HG03175 (cell line): ENCODE data around the gene AGRN.
"Not testable (repeated sequence)": the region's sequence is repeated elsewhere in the genome, so short reads cannot be mapped to it uniquely, and the experiment has no call there.

Experiments
- ATAC-seq: cut with Tn5 transposase; IDR thresholded peaks from one replicate; pipeline ENCODE4 v1.9.1; 2021; ENCODE audit warnings: mild to moderate bottlenecking, moderate library complexity; ENCODE audit not compliant: unreplicated experiment

Gene AGRN

DNA sequence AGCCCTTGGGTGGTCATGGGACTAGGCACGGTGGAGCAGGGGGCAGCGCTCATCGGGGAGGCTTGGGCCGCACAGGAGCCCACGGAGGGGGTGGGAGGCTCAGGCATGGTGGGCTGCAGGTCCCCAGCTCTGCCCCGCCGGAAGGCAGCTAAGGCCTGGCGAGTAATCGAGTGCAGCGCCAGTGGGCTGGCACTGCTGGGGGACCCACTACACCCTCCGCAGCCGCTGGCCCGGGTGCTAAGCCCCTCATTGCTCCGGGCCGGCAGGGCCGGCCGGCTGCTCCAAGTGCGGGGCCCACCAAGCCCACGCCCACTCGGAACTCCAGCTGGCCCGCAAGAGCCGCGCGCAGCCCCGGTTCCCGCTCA lies 1.6 kb upstream of the AGRN start:
- ATAC-seq, result not testable (repeated sequence)

DNA sequence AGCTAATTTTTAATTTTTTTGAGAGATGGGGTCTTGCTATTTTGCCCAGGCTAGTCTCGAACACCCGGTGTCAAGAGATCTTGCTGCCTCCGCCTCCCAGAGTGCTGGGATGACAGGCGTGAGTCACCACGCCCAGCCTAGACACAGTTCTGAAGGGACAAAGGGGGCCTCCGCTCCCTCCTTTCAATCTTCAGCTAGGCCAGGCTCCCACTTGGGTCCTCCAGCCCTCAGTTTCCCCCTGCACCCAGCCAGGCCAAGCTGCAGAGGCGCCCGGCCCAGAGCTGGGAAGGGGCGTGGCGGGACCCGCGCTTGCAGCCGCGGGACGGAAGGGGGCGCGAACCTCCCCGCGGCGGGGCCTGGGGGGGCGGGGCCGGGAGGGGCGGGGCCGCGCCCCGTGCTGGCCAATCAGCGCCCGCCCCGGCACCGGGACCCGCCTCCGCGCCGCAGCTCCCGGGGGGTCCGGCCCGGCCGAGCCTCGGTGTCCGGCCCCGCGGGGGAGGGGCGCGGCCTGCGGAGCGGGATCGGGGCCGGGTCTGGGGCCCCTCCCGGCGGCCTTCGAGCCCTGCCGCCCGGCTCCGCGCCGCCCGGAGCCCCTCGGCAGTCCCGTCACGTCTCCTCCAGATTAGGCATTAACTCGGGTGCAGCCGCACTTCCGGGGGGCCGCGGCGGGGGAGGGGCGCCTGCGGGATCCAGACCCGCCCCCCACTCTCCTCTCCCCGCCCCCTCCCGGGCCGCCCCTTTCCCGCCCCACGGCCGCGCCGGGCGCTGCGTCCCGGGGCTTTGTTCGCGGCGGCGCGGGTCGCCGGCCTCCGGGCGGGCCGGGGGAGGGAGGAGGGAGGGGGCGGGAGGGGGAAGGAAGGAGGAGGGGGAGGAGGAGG lies 559 bp upstream of the AGRN start:
- peak; percentile 64 for ATAC-seq

DNA sequence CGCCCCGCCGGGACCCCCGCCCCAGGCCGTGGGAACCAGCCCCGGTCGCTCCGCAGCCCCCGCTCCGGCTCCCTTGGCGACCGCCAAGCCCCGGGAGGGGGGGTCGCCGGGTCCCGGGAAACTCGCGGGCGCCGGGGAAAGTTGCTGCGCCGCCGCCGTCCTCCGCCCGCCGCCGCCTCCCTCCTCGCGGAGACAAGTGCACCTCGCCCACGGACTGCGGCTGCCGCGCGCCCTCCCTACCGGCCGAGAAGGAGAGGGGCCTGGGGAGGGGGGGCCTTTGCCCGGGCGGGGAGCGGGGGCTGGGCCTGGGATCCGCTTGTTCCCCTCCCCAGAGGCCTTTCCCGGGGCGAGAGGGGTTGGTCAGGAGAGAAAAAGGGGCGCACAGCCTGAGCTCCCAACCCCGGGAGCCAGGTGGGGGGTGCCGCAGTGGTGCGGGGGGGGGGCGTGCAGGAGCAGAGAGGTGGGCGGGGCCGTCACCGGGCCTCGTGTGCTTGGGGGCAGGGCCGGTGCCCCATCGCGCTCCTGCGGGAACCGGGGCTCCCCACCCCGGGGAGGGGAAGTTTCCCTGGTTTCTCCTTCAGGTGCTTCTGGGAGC lies 592 bp downstream of the AGRN start:
- peak; percentile 11 for ATAC-seq

DNA sequence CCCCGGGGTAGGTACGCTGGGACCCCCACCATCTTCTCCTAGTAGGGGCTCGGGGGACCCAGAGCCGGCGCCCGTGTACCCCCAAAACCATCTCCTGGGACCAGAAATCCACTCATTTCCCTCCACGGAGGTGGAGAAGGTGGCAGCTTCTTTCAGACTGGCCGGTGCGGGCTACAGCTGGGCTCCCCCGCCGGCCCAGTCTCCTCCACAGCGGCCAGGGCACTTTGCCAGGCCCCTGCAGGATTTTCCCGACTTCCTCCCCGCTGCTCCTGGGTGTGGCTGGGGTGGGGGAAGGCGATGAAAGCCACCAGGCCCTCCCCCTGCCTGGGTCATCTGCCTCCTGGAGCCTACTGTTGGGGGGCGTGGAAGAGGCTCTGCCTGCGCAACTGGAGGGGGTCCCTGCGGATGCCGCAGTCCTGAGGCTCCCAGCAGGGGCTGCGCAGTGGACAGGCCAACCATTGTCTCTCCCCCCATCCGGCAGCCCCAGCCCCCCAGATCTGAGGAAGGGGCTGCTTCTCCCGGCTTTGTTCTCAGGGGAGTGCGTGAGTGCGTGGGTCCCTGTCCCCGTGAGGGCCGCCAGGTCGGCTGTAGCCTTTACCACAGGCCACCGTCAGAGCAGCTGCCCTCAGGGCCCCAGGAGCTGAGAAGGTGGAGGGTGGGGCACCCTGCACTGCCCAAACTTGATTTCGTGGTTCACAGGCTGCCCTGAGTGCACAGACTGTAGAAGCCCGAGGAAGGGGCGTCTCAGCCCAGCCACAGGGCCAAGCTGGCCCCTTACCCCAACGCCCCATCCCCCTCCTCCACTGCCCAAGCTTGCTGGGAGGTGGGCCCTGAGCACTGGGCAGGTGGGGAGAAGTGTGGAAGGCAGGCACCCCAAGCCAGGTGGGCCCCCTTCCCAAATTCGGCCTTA lies 1.3 kb downstream of the AGRN start:
- no peak for ATAC-seq

DNA sequence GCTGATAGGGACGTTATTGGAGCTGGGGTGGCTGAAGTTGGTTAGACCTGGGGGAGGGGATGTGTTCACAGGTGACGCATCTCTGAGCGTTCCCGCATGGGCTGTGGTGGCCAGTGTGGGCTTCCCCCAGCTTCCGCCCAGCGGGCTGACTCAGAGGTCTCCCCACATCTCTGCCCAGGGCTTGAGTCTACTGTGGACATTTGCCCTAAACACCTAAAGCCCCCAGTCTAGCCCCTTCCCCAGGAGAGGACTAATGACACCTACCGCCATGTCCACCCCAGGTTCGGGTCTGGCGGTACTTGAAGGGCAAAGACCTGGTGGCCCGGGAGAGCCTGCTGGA lies 2.0 kb downstream of the AGRN start:
- ATAC-seq, result no peak

DNA sequence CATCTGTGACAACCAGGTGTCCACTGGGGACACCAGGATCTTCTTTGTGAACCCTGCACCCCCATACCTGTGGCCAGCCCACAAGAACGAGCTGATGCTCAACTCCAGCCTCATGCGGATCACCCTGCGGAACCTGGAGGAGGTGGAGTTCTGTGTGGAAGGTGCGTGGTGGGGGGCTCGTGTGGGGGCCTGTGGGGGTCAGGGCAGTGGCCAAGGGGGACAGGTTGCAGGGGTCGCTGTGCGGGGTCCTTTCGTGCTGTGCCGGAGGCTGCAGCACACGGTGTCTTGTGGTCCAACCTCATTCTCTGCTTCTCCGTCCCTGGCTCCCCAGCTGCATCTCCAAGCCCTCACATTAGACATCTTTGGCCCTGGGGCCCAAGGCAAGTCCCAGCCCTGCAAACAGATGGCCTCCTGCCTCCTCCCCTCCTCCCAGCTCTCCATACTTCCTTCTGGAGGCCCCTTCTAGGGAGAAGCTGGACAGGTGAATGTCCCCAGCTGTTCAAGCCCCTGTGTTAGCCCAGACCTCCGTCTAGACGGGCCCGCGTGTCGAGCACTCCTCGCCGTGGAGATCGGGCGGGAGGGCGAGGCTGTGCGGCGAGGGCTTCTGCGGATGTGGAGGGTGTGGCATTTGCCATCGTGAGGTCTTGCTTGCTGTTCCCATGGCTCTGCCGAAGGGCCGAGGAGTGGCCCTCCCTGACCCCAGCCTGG lies 2.5 kb downstream of the AGRN start:
- no peak for ATAC-seq

DNA sequence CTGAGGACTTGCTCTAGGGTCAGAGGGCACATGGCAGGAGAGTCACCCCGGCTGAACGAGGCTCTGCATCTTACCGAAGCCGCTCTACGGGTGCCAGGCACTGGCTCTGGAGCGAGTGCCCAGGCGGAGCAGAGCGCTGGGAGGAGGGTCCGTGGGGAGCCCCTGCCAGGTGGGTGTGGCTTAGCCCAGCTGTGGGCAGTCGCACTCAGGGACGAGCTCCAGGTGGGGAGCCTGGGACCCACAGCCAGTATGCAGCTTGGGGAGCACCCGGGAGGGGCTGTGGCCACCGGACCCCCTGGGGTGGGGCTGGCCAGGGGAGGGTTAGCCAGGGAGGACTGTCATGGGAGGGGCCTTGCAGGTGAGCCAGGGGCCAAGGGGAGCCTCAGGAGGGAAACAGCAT lies 3.8 kb downstream of the AGRN start:
- ATAC-seq, result no peak

DNA sequence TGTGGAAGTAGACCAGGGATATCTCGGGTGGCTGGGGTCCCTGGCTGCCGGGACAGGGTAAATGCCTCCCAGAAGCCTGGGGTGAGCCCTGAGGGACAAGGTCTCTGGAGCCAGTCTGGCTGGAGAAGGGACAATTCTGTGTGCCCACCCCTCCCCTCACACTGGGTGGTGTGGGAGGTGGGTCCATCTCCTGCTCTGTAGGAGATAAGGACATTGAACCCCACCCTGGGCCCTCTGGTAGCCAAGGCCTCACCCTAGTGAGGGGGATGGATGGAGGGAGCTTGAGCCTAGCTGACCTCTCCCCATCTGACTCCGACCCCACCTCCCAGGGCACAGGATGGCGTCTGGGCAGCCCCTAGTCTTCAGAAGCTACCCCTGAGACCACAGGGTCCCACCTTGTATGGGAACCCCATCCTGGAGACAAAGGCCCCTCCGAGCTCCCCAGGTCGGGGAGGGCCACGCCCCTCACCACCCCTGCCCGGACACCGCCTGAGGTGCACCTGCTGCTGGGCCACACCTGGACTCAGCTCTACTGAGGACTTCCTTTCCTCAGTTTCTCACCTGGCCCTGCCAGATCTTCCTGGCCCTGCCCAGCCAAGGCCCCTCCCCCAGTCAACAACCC lies 4.3 kb downstream of the AGRN start:
- no peak for ATAC-seq

DNA sequence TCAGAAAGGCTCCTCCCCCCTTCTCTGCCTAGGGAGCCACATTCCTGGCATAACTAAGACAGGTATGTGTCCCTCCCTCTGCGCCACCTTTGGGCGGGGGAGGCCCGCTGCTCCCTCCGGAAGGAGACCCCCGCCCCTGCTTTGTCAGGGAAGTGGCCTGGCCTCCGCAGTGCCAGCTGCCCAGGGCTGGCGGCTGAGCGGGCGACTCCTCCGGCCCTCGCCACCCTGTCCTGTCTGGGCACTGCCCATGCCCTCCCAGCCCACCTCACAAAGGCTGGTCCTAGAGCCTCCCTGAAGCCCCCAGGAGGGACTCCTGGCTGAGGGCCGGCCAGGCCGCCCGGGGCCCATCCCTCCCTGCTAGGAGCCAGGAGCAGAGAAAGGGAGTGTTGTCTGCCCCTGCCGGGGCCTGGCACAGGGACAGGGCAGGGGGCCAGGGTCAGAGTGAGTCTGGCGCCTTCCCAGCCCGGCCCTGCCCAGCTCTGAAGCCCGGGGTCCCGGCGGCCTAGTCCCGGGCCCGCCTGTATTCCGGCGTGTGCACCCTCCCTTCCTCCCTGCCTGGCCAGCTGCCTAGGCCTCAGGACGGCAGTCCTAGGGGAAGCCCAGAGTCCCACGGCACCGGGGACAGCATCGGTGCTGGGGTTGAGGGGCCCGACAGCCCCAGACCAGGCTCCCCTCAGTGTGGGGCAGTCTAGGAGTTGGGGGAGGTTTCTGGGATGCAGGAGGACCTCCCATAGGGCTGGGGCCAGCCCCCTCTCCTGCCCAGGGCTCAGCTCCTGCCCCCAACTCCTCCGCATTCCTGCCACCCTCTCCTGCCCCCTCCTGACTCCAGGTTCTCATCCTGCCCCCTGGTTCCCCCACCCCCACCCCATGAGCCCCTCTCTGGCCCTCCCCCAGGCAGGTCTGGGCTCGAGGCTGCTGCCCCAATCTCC lies 5.1 kb downstream of the AGRN start:
- no peak for ATAC-seq

DNA sequence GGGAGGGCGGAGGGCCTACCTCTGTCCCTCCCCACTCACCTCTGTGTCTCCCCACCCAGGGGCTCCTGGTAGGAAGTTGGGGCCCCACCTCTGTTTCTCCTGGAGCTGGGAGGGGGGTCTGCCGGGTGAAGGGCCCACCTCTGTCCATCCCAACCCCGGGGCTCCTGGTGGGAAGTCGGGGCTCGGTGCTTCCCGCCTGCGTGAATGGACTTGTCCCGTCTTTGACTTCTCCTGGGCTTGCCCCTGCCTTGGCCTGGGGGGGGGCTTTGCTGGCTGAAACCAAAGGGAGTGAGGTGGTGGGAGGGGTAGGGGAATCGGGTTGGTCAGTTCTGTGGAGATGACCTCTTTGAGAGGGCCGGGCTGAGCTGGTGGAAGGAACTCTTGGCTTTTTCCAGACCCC lies 5.8 kb downstream of the AGRN start:
- ATAC-seq, result no peak

DNA sequence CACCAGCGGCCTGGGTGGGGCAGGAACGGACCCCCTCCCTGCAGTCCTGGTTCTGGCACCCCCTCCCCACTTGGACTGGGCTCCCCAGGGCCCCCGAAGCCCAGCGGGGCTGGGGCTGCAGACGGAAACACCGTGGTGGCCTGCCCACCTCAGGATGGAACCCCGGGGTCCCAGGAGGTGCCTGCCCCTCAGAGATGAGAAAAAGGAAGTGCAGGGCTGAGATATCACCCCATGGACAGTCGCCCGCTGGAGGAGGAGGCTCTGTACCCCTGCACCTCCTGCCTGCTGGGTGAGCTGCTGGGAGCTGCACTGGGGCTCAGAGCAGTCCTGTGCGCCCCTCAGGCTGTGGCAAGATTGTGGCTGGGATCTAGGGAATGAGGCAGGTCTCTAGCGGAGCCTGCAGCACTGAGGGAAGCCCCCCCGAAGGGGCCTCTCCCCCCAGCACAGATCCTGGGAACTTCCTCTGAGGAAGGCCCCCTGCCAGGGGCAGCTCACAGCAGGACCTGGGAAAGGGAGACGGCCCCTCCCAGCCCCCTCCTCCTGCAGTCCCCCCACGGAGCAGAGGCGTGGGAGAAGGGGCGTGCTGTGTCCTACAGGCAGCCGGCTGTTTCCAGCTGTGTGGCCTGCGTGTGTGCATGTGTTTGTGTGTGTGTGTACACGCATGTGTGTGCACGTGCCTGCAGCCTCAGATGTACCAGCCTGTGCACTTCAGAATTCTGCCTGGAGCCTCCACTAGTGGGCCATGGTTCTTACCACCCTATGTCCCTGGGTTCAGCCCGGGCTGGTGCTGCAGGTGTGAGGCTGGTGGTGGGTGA lies 6.9 kb downstream of the AGRN start:
- no peak for ATAC-seq

DNA sequence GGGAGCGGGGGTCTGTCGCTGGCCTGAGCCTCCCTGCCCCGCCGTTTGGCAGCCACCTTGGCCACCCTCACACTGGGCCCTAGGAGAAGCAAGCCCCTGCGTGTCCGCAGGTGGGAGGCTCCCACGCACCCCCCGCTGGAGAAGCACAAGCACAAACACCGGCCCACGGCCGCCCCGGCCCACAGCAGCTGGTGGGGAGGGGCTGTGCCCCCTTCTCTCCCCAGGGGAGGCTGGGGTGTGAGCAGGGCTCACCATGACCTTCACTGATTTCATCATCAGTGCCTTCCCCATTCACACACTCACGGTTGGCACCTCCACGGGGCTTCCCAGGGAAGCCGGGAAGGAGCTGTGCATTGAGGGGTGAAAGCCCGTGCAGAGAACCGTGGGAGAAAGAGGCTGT lies 7.9 kb downstream of the AGRN start:
- ATAC-seq, result no peak

DNA sequence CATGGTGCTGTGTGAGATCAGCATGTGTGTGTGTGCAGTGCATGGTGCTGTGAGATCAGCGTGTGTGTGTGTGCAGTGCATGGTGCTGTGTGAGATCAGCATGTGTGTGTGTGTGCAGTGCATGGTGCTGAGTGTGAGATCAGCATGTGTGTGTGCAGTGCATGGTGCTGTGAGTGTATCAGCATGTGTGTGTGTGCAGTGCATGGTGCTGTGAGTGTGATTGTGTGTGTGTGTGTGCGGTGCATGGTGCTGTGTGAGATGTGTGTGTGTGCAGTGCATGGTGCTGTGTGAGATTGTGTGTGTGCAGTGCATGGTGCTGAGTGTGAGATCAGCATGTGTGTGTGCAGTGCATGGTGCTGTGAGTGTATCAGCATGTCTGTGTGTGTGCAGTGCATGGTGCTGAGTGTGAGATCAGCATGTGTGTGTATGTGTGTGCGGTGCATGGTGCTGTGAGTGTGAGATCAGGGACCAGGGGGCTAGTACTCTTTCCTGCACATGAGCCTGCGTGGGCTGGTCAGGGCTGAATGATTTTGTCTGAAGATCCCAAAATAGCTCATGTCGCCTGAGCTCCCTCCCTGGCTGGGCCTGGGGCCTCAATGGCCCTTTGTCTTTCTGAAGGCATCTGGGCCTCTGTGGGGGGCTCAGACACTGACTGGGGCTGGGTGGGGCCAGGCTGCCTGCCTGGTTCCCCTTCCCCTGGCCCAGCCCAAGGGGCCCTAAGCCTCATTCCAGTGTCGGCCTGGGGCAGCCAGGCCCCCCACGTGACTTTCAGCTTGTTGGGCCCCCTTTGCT lies 11.1 kb downstream of the AGRN start:
- not testable (repeated sequence) for ATAC-seq

DNA sequence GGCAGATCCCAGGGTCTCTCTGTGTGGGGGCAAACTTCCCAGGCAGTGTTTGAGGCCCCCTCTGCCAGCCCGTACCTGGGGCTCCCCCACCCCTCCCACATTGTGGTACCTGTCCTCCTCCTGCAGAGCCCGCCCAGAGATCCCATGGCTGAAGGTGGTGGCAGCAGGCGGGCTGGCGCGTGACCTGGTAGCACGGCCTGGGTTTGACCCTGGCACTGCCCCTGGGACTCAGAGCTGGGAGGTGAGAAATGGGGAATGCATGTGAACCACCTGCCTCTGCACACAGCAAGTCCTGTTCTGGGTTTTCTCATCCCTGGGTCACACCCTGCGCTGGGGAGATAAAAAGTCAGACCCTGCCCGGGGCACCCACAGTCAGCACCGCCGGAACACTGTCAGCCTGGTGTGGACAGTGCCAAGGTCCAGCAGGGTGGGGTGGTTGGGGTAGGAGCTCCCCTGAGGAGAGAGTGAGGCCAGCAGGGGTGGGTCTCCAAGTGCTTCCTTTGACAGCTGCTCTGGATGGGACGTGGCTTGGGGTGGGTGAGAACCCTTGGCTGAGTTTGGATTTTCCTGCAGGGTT lies 11.8 kb downstream of the AGRN start:
- ATAC-seq, result no peak

DNA sequence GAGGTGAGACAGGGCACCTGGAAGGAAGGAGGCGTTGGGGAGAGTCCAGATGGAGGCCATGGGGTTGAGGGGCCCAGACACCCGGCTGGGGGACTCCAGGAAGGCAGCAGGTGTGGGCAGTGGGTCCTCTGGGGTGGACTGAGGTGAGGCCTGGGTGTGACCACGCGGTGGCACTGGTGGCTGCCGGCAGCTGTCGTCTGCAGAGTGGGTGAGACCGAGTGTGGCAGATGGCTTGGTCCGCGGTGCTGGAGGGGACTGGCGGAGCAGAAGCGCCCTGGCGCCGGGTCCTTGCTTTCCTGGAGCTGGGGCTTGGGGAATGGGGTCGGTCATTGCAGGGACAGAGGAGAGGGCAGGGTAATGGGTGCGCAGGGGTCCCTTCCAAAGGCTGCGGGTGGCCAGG lies 12.5 kb downstream of the AGRN start:
- ATAC-seq, result no peak

DNA sequence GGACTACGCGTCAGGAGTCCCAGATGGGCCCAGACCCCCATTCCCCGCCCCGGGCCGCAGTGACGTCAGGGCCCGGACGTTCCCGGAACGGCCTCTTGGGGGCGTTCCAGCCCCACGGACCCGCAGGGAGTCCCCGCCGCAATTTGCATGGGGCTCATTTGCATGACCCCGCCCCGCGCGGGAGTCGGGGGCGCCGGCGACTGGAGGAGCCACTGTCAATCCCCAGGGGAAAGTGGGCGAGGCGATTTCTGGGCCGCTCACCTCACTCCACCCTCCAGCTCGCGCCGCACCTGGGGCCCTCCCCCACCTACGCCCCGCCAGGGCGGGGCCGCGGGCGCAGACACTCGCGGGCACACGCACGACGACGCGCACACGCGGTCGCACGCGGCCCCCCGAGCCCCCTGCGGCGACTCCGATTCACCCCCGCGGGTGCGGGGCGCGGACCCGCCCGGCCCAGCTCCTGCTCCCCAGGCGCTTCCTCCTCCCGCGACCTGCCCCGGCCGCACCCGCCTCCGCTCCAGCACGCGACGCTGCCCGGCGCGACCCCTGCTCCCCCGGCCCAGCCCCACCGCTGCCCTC lies 13.2 kb downstream of the AGRN start:
- peak; percentile 85 for ATAC-seq

DNA sequence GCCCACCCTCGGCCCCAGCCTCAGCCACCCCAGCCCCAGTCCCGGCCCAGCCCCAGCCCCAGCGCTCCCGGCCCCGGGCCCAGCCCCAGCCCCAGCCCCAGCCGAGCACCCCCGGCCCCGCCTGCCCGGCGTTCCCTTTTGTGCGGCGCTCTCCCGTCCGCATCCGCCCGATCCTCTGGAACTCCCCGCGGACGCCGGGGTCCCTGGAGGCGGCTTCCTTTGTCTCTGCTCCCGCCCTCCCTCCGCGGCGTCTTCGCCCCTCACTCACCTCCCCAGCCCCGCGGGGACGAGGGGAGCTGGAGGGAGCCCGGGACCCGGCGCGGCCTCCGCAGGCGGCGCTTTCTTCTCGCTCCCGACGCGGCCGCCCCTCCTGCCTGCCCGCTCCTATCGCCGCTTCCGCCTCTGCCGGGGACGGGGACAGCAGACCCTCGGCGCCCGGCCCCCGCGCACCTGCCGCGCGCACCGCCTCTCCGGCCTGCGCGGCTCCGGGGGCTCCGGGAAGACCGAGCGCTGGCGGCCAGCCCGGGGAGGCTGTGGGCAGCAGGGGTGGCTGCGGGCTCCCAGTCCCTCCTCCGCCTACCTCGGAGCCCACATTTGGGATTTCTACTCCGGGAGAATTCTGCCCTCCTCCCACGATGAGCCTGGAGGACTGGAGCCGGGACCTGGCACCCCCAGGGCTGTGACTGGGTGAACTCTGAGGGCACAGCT lies 14.0 kb downstream of the AGRN start:
- no peak for ATAC-seq
